ENCODE measurements around the gene PAAF1.

- TF ChIP-seq, protein P1, sequence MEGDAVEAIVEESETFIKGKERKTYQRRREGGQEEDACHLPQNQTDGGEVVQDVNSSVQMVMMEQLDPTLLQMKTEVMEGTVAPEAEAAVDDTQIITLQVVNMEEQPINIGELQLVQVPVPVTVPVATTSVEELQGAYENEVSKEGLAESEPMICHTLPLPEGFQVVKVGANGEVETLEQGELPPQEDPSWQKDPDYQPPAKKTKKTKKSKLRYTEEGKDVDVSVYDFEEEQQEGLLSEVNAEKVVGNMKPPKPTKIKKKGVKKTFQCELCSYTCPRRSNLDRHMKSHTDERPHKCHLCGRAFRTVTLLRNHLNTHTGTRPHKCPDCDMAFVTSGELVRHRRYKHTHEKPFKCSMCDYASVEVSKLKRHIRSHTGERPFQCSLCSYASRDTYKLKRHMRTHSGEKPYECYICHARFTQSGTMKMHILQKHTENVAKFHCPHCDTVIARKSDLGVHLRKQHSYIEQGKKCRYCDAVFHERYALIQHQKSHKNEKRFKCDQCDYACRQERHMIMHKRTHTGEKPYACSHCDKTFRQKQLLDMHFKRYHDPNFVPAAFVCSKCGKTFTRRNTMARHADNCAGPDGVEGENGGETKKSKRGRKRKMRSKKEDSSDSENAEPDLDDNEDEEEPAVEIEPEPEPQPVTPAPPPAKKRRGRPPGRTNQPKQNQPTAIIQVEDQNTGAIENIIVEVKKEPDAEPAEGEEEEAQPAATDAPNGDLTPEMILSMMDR (IDR thresholded peaks at IDR 0.05), result no peak
- TF ChIP-seq POLR2AphosphoS5 (IDR thresholded peaks at IDR 0.05) (peak in 3 of 4 donors; percentile 62 to 84 (median 78)), EP300 (IDR thresholded peaks at IDR 0.05) (no peak), POLR2A (IDR thresholded peaks at IDR 0.05) (peak in 1 of 2 donors; percentile 38)
These were observed at the start of gene PAAF1, which contains the start of gene COA4 for GRCh38 chr11:73876424-73877310.

All from sigmoid colon (tissue), 4 donors.